K562 (cell line): ENCODE measurements around the gene ATRIP. TPM values are rescaled to one million over a fixed set of nuclear protein-coding genes. Genes with fewer than 3 reads are reported as not detected.

ENCODE experiments used
- FOXP1 ChIP-seq: sonication (generic); formaldehyde crosslinking; IDR thresholded peaks from 2 replicates; pipeline ENCODE4 v1.8.0; 2022; ENCODE audit warnings: mild to moderate bottlenecking, missing genetic modification reagents
- MYC ChIP-seq, 2 experiments: fragments of 250-450 bp in 1 of 2; sonication (Bioruptor Pico) in 1 of 2; IDR thresholded peaks; 2 replicates each; pipeline versions ENCODE4 v1.5.1 to v1.6.1; 2012 to 2021; ENCODE audit warnings: low read depth in 2 of 2, borderline replicate concordance in 1 of 2, improper control_type of control experiment in 1 of 2, low read length in 1 of 2, mild to moderate bottlenecking in 1 of 2, moderate library complexity in 1 of 2
- RHOXF2B ChIP-seq: fragments of 250-450 bp; sonication (Bioruptor Pico); conservative IDR thresholded peaks from 2 replicates; pipeline ENCODE4 v1.5.1; 2021
- SRSF7 ChIP-seq: fragments of 200-400 bp; formaldehyde crosslinking; optimal IDR thresholded peaks from 2 replicates; pipeline ENCODE3; 2017; ENCODE audit warnings: mild to moderate bottlenecking, low read depth, low read length
- TARDBP ChIP-seq: fragments of 450-650 bp; IDR thresholded peaks from 2 replicates; pipeline ENCODE4 v1.6.1; 2016
- ZBTB17 ChIP-seq: fragments of 450-650 bp; formaldehyde crosslinking; IDR thresholded peaks from 2 replicates; pipeline ENCODE4 v1.4.0; 2020; ENCODE audit warnings: mild to moderate bottlenecking
- ZNF766 ChIP-seq: fragments of 200-800 bp; sonication (Bioruptor generic); conservative IDR thresholded peaks from 2 replicates; pipeline ENCODE4 v1.6.1; 2016; ENCODE audit warnings: missing genetic modification characterization, missing compliant biosample characterization
- polyA plus RNA-seq, 8 experiments: library from polyadenylated mRNA; depleted of rRNA in 4 of 8; stranded (reverse) in 5 of 8; unstranded in 3 of 8; fragments of >200 nt; fragmentation: Nextera tagmentation in 2 of 8; fragmentation: Illumina TruSeq in 1 of 8; extraction: Ambion mirVana in 2 of 8; extraction: Trizol in 1 of 8; gene quantifications; 2 replicates each; pipeline versions ENCODE4 v1.2.1 to v1.2.3, GENCODE V29; 2011 to 2014; ENCODE audit warnings: inconsistent platforms in 1 of 8, missing spikeins in 1 of 8
- total RNA-seq, 7 experiments: library from RNA; depleted of rRNA in 6 of 7; stranded (reverse); fragments of >200 nt in 6 of 7; fragmentation: Illumina TruSeq in 2 of 7; extraction: Trizol in 2 of 7; gene quantifications; 2 replicates each; pipeline versions ENCODE4 v1.2.1 to v1.2.3, GENCODE V29; 2011 to 2021; ENCODE audit warnings: low replicate concordance in 1 of 7
- TF ChIP-seq, protein P1 (sequence below), 2 experiments: fragments of 450-650 bp in 1 of 2; IDR thresholded peaks; 2 replicates each; pipeline ENCODE4 v1.6.1; 2011 to 2017; ENCODE audit warnings: low read depth in 2 of 2, antibody characterized with exemption in 1 of 2, borderline replicate concordance in 1 of 2, low read length in 1 of 2, mild to moderate bottlenecking in 1 of 2, mixed read lengths in 1 of 2; ENCODE audit not compliant: control insufficient read depth in 1 of 2

The ATRIP gene
- total and polyA plus RNA-seq, 9 of the 15 experiments (the other 6 are each of a cell fraction or from before 2014, with no cell fraction given): 1.7 to 15.7 (median 10.5) TPM

DNA sequence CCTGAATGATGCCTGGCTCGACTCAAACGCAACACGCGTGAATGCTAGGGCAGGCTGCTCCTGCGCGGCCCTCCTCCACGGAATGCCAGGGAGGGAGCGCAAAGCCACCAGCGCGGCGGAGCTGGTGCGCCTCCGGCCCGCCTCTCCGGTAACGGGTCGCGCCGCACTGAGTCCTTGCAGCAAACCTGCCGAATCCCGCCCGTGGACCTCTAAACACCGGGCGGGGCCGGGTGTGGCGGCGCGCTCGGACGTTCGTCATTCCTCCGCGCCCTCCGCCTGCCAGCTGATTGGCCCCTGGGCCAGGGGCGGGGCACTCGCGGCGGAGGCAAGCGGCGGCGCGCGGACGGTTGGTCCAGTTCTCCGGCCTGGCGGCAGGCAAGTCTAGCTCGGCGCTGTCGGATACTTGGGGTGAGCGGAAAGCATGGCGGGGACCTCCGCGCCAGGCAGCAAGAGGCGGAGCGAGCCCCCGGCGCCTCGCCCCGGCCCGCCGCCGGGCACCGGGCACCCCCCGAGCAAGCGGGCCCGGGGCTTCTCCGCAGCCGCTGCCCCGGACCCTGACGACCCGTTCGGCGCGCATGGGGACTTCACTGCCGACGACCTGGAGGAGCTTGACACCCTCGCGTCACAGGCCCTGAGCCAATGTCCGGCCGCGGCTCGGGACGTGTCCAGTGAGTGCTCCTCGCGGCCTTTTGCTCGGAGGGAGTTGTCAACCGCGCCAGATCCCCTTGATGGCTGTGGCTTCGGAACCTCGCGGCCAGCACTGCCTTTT is at the start of gene ATRIP (continued):
- TF ChIP-seq, protein P1, sequence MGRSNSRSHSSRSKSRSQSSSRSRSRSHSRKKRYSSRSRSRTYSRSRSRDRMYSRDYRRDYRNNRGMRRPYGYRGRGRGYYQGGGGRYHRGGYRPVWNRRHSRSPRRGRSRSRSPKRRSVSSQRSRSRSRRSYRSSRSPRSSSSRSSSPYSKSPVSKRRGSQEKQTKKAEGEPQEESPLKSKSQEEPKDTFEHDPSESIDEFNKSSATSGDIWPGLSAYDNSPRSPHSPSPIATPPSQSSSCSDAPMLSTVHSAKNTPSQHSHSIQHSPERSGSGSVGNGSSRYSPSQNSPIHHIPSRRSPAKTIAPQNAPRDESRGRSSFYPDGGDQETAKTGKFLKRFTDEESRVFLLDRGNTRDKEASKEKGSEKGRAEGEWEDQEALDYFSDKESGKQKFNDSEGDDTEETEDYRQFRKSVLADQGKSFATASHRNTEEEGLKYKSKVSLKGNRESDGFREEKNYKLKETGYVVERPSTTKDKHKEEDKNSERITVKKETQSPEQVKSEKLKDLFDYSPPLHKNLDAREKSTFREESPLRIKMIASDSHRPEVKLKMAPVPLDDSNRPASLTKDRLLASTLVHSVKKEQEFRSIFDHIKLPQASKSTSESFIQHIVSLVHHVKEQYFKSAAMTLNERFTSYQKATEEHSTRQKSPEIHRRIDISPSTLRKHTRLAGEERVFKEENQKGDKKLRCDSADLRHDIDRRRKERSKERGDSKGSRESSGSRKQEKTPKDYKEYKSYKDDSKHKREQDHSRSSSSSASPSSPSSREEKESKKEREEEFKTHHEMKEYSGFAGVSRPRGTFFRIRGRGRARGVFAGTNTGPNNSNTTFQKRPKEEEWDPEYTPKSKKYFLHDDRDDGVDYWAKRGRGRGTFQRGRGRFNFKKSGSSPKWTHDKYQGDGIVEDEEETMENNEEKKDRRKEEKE (IDR thresholded peaks at IDR 0.05; ENCODE audit: borderline replicate concordance in 1 of 2, control insufficient read depth in 1 of 2, low read depth in 2 of 2, low read length in 1 of 2): 0 out of 4 replicates have a peak, but pooled peaks of 1 of the 2 experiments have one; percentile 40
- TF ChIP-seq MYC (IDR thresholded peaks at IDR 0.05; ENCODE audit: low read depth, low read length): peak; percentile 76
- TF ChIP-seq MYC (CRISPR knock-in tag; IDR thresholded peaks at IDR 0.05; ENCODE audit: borderline replicate concordance, low read depth): no peak
- peak; percentile 50; the same call in 1 of the 2 replicates for TF ChIP-seq FOXP1 (CRISPR knock-in tag)
- peak; percentile 80 for TF ChIP-seq ZBTB17
- TF ChIP-seq SRSF7: no peak
- TF ChIP-seq RHOXF2B (CRISPR knock-in tag): no peak
- TF ChIP-seq TARDBP: peak; percentile 57; the same call in 1 of the 2 replicates
- TF ChIP-seq ZNF766: 0 out of 2 replicates have a peak, but pooled peaks have one; percentile 31
